A549 (cell line): Measurements from ENCODE around the gene KIF27.

Experiments used
- CBX2 ChIP-seq: fragments of 200-600 bp; sonication (generic); IDR thresholded peaks from 2 replicates; pipeline ENCODE4 v1.6.1; 2016; ENCODE audit warnings: low read depth, mild to moderate bottlenecking, borderline replicate concordance
- HOXA7 ChIP-seq: fragments of 250-450 bp; sonication (Bioruptor Pico); IDR thresholded peaks from 2 replicates; pipeline ENCODE4 v1.5.0; 2020; ENCODE audit warnings: mild to moderate bottlenecking, moderate library complexity
- JUN ChIP-seq, 2 experiments: fragments of >200 bp; sonication (Bioruptor Twin); formaldehyde crosslinking; IDR thresholded peaks; 2 replicates in 1 of 2; 3 replicates in 1 of 2; pipeline ENCODE4 v1.6.1; 2016 to 2017
- JUNB ChIP-seq: fragments of >200 bp; sonication (Bioruptor Twin); formaldehyde crosslinking; IDR thresholded peaks from 2 replicates; pipeline ENCODE4 v1.6.1; 2016
- MAFK ChIP-seq: fragments of 450-650 bp; IDR thresholded peaks from 2 replicates; pipeline ENCODE4 v1.6.1; 2014; ENCODE audit not compliant: partially characterized antibody
- NFE2L2 ChIP-seq: fragments of 150-350 bp; conservative IDR thresholded peaks from 2 replicates; pipeline ENCODE4 v1.6.1; 2014; ENCODE audit warnings: low read length
- RAD21 ChIP-seq, 2 experiments: fragments of >200 bp in 1 of 2; sonication (Bioruptor Twin) in 1 of 2; formaldehyde crosslinking in 1 of 2; IDR thresholded peaks in 1 of 2; conservative IDR thresholded peaks in 1 of 2; 2 replicates in 1 of 2; 3 replicates in 1 of 2; pipeline ENCODE4 v1.6.1; 2012 to 2018; ENCODE audit warnings: inconsistent platforms in 1 of 2
- SMC3 ChIP-seq: fragments of >200 bp; sonication (Bioruptor Twin); formaldehyde crosslinking; IDR thresholded peaks from 3 replicates; pipeline ENCODE4 v1.6.1; 2018; ENCODE audit warnings: inconsistent platforms
- TFCP2L1 ChIP-seq: fragments of 250-450 bp; sonication (Bioruptor Pico); IDR thresholded peaks from 2 replicates; pipeline ENCODE4 v1.5.0; 2021; ENCODE audit warnings: mild to moderate bottlenecking
- TP53 ChIP-seq: fragments of 250-450 bp; sonication (Bioruptor Pico); IDR thresholded peaks from 2 replicates; pipeline ENCODE4 v1.5.0; 2021; ENCODE audit warnings: mild to moderate bottlenecking, moderate library complexity
- USF2 ChIP-seq: fragments of 450-650 bp; IDR thresholded peaks from 2 replicates; pipeline ENCODE4 v1.6.1; 2014; ENCODE audit warnings: antibody characterized with exemption
- TF ChIP-seq, protein P1 (sequence below): fragments of >200 bp; sonication (Bioruptor Twin); formaldehyde crosslinking; IDR thresholded peaks from 3 replicates; pipeline ENCODE4 v1.5.1; 2016
- TF ChIP-seq, protein P2 (sequence below): fragments of 150-350 bp; IDR thresholded peaks from 2 replicates; pipeline ENCODE4 v1.6.1; 2014; ENCODE audit warnings: low read depth, mild to moderate bottlenecking, low read length

DNA sequence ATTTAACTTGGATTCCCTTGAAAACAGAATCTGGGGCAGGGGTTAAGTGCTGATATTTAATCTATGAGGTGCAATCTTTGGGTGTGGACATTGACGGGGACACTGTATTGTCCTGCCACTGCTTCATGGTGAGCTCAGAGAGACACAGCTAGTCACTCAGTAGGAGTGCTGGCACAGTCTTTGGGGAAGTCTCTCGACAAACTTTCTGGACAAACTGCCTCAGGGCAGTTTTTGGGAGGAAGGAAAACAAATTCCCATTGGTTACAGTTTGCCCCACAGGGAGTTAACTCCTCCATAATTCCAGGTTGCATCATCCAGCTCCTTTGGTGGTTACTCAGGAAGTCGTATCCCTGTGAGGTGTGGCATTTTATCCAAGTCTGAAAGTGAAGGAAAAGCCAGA is 40.9 kb upstream of the KIF27 start:
- TF ChIP-seq, protein P1, sequence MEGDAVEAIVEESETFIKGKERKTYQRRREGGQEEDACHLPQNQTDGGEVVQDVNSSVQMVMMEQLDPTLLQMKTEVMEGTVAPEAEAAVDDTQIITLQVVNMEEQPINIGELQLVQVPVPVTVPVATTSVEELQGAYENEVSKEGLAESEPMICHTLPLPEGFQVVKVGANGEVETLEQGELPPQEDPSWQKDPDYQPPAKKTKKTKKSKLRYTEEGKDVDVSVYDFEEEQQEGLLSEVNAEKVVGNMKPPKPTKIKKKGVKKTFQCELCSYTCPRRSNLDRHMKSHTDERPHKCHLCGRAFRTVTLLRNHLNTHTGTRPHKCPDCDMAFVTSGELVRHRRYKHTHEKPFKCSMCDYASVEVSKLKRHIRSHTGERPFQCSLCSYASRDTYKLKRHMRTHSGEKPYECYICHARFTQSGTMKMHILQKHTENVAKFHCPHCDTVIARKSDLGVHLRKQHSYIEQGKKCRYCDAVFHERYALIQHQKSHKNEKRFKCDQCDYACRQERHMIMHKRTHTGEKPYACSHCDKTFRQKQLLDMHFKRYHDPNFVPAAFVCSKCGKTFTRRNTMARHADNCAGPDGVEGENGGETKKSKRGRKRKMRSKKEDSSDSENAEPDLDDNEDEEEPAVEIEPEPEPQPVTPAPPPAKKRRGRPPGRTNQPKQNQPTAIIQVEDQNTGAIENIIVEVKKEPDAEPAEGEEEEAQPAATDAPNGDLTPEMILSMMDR = no peak
- TF ChIP-seq, protein P2, sequence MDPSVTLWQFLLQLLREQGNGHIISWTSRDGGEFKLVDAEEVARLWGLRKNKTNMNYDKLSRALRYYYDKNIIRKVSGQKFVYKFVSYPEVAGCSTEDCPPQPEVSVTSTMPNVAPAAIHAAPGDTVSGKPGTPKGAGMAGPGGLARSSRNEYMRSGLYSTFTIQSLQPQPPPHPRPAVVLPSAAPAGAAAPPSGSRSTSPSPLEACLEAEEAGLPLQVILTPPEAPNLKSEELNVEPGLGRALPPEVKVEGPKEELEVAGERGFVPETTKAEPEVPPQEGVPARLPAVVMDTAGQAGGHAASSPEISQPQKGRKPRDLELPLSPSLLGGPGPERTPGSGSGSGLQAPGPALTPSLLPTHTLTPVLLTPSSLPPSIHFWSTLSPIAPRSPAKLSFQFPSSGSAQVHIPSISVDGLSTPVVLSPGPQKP = no peak
- no peak for TF ChIP-seq USF2
- no peak for TF ChIP-seq HOXA7
- no peak for TF ChIP-seq JUNB
- TF ChIP-seq RAD21 (conservative IDR thresholded peaks at IDR 0.05 in 1 of 2, IDR thresholded peaks at IDR 0.05 in 1 of 2) = no peak
- no peak for TF ChIP-seq TP53 (CRISPR knock-in tag)
- no peak for TF ChIP-seq TFCP2L1 (CRISPR knock-in tag)
- no peak for TF ChIP-seq SMC3
- no peak for TF ChIP-seq MAFK
- no peak for TF ChIP-seq CBX2
- TF ChIP-seq JUN (IDR thresholded peaks at IDR 0.05) = peak in 1 of 2 experiments; percentile 40; a peak in 1 of 5 replicates
- no peak for TF ChIP-seq NFE2L2
